T-helper 22 cell (primary cell): Measurements from ENCODE around the gene PTPRN2.

Experiments
- DNase-seq: peaks from one replicate; pipeline ENCODE4 v3.0.0-alpha.2; 2020; ENCODE audit warnings: low read depth

PTPRN2 gene

GRCh38 chr7:157976406-157976805 is 611.2 kb downstream of the PTPRN2 start:
- no peak for DNase-seq

GRCh38 chr7:157975401-157976372 is 611.9 kb downstream of the PTPRN2 start:
- no peak for DNase-seq

GRCh38 chr7:157974678-157975230 is 612.9 kb downstream of the PTPRN2 start:
- DNase-seq, result no peak

GRCh38 chr7:157973971-157974677 is 613.5 kb downstream of the PTPRN2 start:
- no peak for DNase-seq

- DNase-seq, result no peak
Measured at GRCh38 chr7:157972914-157973313, 614.7 kb downstream of the PTPRN2 start.

GRCh38 chr7:157971501-157971900 is 616.1 kb downstream of the PTPRN2 start:
- DNase-seq, result no peak

GRCh38 chr7:157970744-157971143 is 616.9 kb downstream of the PTPRN2 start:
- no peak for DNase-seq

GRCh38 chr7:157969995-157970394 is 617.6 kb downstream of the PTPRN2 start:
- DNase-seq, result no peak

GRCh38 chr7:157966490-157966889 is 621.1 kb downstream of the PTPRN2 start:
- DNase-seq, result no peak

GRCh38 chr7:157964521-157964920 is 623.1 kb downstream of the PTPRN2 start:
- no peak for DNase-seq

- DNase-seq, result no peak
Measured at GRCh38 chr7:157964016-157964415, 623.6 kb downstream of the PTPRN2 start.

GRCh38 chr7:157963526-157963925 is 624.1 kb downstream of the PTPRN2 start:
- DNase-seq, result no peak

- no peak for DNase-seq
Measured at GRCh38 chr7:157962458-157963306, 624.9 kb downstream of the PTPRN2 start.

GRCh38 chr7:157961731-157962457 is 625.7 kb downstream of the PTPRN2 start:
- DNase-seq, result no peak

- DNase-seq, result no peak
Measured at GRCh38 chr7:157955348-157955999, 632.1 kb downstream of the PTPRN2 start.

- DNase-seq, result no peak
Measured at GRCh38 chr7:157954901-157955300, 632.7 kb downstream of the PTPRN2 start.

GRCh38 chr7:157952841-157953645 is 634.6 kb downstream of the PTPRN2 start:
- DNase-seq, result no peak

GRCh38 chr7:157952050-157952667 is 635.5 kb downstream of the PTPRN2 start:
- DNase-seq, result no peak

- DNase-seq, result no peak
Measured at GRCh38 chr7:157951300-157952049, 636.1 kb downstream of the PTPRN2 start.
